ENCODE measurements around the gene VPS33A. TPM values are rescaled to one million over a fixed set of nuclear protein-coding genes. Genes with fewer than 3 reads are reported as not detected.
A peak's percentile ranks its signal among the peaks of the same experiment; 100 is the strongest.
"Not testable (repeated sequence)": the region's sequence is repeated elsewhere in the genome, so short reads cannot be mapped to it uniquely, and the experiment has no call there.

The VPS33A gene
- polyA plus RNA-seq, 4 donors: 15.9 to 22.4 (median 19.8) TPM

DNA sequence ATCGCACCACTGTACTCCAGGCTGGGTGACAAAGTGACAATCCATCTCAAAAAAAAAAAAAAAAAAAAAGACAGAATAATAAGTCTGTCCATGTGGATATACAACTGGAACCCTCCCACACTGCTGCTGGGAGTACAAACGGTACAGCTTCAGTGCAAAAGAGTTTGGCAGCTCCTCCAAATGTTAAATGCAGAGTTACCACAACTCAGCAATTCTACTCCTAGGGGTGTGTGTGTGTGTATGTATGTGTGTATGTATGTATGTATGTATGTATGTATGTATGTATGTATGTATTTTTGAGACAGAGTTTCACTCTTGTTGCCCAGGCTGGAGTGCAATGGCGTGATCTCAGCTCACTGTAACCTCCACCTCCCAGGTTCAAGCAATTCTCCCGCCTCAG, 7.4 kb downstream of the VPS33A start:
- DNase-seq (ENCODE audit: low read depth in 4 of 4, low spot score in 3 of 4): not testable (repeated sequence)

DNA sequence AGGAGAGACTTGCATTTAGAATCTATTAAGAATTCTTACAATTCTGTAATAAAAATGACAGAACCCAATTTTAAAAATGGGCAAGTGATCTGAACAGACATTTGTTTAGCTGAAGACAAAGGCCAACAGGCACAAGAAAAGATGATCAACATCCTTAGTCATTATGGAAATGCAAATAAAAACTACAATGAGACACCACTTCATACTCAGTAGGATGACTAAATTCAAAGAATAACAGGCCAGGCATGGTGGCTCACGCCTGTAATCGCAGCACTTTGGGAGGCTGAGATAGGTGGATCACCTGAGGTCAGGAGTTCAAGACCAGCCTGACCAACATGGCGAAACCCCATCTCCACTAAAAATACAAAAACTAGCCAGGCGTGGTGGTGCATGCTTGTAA, 7.8 kb downstream of the VPS33A start:
- not testable (repeated sequence) for DNase-seq (ENCODE audit: low read depth in 4 of 4, low spot score in 3 of 4)

DNA sequence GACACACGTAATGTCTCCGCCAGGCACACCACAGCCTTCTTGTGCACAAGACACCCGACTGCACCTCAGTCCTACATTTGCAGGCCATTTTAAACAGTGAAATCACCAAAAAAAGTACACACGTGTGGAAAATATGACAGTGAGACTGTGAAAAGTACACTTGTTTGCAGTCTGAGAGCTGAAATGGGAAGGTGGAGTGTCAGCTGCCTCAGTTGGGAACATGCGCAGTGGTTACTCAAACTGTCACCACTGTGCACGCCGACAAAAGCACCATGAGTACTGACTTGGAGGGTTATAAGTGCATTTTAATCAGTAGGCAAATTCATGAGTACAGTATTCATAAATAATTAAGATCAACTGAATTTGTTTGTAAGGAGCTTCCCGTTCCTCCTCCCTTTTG, 15.8 kb downstream of the VPS33A start:
- no peak for DNase-seq (ENCODE audit: low read depth in 4 of 4, low spot score in 3 of 4)

DNA sequence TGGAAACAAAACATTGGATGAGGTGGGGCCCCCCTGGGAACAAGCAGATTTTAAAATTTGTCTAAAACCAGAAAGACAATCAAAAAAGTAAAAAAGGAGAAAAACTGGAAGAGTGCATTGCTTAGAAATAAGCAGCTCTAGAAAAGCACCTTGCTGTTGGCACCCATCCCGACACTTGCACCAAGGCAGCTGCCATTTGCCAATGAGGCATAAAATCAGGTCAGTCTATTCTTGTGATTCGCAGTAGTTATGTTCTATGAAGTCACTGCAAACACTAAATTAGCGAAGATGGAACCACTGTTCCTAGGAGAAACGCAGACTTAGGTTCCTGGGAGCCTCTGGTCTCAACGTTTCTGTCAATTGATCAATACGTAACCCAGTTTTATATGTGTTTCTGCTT, 16.2 kb downstream of the VPS33A start:
- DNase-seq (ENCODE audit: low read depth in 4 of 4, low spot score in 3 of 4): no peak

DNA sequence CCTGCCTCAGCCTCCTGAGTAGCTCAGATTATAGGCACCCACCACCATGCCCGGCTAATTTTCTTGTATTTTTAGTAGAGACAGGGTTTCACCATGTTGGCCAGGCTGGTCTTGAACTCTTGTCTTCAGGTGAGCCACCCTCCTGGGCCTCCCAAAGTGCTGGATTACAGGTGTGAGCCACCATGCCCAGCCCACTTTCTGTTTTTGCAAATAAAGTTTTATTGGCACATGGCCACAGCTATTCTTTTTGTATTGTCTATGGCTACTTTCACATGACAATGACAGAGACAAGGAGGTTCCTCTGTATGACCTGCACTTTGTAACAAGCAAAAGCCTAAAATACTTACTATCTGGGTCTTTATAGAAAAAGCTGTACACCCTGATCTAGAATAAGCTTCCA, 20.7 kb downstream of the VPS33A start:
- DNase-seq (ENCODE audit: low read depth in 4 of 4, low spot score in 3 of 4): no peak

DNA sequence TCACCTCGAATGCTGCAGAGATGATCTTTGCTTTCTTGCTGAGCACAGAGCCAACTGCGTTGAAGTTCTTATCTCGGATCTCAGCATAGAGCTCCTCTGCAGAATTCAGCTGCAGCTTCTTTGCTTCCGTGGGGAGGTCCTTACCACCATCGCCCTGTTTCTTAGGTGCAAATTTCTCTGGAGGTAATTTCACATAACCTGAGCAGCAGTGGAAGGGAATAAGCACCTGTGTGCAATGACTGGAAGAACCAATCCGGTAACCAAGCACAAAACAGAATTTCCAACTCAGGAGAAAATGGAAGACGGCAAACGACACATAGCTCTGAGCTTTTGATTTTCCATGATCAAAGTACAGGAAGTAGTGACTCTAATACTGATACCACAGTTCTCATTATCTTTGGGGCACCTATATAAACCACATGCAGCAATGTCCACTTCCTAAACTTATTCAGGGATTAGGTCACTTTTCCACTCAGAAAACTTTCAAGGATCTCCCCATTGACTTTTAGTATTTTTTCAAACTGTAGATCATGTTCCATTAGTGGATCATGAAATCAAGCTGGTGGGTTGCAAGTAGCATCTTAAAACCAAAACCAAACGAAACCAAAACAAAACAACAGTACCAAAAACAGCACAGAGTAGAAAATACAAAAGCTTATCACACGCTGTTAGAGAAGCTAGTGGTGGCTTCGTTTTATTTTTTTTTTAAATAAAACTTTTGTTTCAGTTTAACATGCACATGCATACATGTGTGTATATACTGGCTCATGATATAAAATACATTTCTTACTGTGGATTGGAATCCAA, 21.5 kb downstream of the VPS33A start:
- DNase-seq (ENCODE audit: low read depth in 4 of 4, low spot score in 3 of 4): no peak

DNA sequence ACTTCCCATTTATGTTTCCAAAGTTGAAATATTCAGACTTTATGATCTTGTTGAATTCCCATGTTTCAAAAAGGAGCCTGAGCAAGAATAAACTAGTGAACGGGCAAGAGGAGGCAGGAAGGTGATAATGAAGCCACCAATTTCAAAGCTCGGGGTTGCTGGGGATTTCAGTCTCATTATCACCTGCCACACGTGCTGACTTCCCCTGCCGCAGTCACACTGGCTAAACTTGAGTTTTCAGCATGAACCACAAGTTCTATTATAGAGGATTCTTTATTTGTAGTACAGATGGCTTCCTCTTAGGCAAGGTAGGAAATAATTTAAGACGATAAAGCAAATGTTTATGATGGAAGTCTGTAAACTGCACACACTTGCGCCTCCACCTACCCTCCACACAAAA, 22.3 kb downstream of the VPS33A start:
- no peak for DNase-seq (ENCODE audit: low read depth in 4 of 4, low spot score in 3 of 4)

DNA sequence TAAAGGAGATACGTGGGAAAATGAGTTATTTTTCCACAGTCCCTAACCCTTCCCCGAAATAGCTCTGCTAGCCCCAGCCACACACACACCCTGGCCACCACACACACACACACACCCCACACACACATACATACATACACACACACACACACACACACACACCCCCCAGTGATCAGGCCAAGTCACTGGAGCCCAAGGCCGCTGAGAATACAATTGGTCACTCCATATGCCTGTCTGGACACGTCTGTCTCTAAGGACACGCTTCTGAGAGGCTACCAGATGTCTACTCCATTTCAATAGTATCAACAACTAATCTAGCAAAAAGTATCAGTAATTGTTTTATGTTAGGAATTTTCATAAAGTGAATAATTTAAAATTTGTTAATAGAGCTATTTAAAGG, 27.4 kb downstream of the VPS33A start:
- DNase-seq (ENCODE audit: low read depth in 4 of 4, low spot score in 3 of 4): no peak

DNA sequence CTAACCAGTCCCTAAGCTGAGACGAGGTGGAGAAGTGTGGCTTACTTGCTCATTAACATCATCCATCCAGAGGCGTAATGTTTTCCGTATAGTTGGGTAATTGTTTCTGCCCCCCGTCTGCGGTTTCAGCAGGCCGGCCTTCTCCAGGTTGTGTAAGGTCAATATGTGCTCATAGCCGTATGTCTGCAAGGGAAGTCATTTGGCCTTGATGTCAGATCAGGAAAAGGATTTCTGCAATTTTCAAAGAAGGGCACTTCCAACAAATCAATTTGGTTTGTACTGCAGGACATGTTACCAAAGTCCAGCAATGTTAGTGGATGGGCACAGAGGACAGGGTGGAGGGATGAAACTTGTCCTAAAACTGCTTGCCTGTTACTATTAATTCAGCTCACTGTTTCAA, 30.6 kb downstream of the VPS33A start:
- DNase-seq (ENCODE audit: low read depth in 4 of 4, low spot score in 3 of 4): no peak

DNA sequence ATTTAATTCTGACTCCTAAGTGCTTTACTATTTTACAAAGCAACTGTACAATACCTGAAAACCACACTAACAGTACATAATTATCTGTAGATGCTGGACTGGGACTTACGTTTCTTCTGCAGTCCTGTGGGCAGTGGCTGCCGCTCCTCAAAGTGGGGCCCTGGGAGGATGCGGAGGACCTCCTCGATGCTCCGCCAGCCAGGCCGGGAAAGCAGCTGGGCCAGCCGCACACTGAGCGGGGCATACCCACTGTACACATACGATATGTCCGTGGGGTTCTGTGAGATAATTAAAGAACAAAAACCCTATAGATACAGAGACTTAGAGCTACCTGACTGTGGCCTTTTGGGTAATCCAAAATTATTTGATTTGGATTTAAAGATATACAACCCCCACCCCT, 33.6 kb downstream of the VPS33A start:
- no peak for DNase-seq (ENCODE audit: low read depth in 4 of 4, low spot score in 3 of 4)

DNA sequence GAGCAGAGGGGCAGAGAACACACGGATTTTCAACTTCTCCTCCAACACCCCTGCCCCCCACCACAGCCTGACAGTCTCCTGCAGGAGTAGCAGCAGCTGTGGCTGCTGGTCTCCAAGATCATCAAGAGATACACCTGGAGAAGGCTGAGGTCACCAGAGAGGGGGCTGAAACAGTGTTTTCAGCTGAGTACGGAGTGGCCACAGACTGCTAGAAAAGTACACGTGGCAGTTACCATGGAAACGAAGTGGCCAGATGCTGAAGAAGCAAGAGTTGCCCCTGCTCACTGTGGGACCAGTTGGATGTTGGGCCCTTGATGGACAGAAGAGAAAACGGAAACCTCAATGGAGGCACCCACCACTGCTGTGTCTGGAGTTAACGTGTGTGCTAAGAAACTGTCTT, 35.5 kb downstream of the VPS33A start:
- no peak for DNase-seq (ENCODE audit: low read depth in 4 of 4, low spot score in 3 of 4)

DNA sequence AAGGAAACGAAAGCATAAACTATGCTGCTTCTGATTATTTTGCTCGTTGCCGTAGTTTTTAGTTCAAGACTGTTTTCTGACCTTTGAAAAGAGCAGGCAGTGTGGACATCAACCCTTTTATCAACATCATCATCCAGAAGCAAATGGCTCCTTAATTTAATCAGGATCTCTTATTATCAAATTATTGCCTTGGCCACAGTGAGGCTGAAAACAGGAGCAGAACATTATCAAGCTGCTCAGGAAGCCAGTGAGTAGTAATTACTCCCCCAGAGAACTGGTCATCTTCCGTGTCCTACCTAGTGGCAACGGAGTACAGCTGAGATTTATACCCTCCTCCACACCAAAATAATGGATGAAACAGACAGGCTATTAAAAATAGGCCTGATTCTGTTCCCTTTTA, 38.2 kb downstream of the VPS33A start:
- no peak for DNase-seq (ENCODE audit: low read depth in 4 of 4, low spot score in 3 of 4)

DNA sequence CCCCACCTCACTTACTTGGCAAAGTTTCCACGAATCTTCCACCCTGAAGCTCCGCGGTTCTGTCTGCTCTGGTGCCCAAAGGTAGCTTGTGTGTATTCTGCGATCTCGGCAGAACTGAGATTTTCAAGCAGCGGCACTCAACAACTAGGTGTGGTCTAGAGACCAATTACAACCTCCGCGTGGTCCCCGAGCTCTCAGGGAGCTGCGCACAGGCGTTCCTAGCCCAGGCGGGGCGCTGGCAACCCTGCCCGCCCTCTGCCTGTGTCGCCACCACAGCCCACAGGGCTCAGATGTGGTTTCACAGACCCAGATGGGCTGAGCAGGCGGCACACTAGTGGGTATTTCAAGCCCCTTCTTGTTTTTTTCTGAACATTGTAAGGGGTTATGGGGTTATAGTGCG, 39.0 kb downstream of the VPS33A start:
- DNase-seq (ENCODE audit: low read depth in 4 of 4, low spot score in 3 of 4): no peak

DNA sequence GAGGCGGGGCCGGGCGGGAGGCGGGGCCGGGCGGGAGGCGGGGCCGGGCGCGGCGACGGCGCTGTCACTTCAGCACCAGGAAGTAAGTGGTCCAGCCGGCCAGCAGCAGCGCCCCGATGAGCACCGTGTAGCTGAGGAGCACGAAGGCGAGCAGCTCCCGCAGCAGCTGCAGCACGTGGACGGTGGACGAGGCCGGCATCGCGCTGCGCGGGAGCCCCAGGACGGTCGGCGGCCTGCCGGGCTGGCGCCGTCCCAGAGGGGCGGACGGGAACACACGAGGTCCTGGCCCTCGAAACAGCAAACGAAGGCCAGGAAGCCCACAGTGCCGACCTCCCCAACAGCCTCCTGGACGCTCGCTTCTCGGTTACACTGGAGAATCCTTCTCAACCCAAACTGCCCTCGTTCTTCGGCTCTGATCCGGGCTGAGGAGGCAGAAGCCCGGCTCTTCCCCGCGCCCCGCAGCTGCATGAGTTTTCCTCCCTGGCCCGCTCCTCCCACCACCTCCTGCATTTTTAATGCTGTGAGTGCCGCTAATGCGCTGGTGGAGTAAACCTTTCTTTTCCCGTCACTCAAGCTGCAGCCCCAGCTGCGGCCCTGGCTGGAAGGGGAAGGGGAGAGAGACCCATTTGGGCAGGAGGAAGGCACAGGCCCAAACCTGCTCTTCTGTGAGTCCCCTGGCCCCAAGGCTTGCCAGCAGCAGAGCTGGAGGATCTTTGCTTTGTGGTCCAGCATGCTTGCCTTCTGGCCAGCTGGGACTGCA, 39.7 kb downstream of the VPS33A start:
- DNase-seq (ENCODE audit: low read depth in 4 of 4, low spot score in 3 of 4): no peak

DNA sequence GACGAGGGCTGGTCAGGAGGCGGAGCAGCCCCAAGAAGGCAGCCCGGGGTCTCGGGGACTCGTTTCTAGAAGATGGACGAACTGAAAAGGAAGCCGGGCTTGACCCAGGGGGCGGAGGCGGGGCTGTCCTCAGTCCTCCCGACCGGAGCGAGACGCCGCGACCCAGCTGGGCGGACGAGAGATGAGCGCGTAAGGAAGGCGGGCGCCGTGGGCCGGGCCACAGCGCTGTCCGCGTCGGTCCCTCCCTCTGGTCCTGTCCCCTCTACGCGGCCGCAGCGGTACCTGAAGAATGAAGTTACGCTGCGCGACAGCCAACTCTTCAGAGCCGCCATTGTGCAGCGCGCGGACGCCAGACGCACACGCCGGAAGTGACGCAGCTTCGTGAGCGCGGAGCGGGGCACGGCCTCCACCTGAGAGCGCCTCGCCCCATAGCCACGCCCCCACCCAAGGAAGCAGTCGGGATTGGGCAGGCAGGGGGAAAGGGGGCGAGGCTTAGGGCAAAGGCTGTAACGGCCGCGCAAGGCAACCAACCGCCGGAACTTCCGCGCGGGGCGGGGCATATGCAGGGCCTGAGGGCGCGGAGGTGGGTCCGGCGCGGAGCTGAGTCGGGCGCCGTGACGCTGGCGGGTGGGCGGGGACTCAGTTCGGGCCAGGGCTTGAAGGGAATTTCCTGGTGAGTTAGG, 40.5 kb downstream of the VPS33A start, which contains the start of gene DIABLO:
Gene DIABLO, minus strand, starts transcription at position 370 of the 683 bp plus-strand sequence. Its CDS starts 38 bp downstream, at position 332.
- peak; percentile 98 to 99 (median 99) for DNase-seq (ENCODE audit: low read depth in 4 of 4, low spot score in 3 of 4)

DNA sequence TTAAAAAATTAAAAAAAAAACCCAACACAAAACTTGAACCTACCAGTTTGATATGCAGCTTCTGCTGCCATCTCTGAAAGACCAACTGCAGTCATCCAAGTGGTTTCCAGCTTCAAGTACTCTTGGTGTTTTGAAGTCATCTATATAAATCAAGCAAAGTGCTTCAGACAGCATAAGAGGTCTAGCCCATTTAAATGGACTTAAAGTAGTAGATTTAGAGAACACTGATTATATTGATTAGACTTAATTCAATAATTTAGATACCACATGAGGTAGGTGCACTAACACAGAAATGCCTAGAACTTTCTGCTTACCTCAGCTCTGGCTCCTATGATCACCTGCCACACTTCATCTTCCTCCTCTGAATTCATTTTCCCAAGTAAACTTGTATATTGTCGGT, 49.8 kb downstream of the VPS33A start:
- no peak for DNase-seq (ENCODE audit: low read depth in 4 of 4, low spot score in 3 of 4)

DNA sequence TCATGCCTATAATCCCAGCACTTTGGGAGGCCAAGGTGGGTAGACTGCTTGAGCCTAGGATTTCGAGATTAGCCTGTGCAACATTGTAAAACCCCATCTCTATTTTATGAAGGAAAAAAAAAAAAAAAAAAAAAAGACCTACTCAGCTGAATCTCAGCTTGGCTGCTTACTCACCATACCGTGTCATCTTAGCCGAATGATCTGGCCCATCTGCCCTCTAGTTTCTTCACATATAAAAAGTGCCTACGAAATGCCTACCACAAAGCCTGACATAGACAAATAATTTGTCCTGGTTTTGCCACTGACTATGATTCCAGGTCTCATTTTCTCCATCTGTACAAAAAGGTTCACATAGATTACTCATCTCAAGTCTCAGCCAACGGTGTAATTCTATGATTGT, 50.5 kb downstream of the VPS33A start:
- no peak for DNase-seq (ENCODE audit: low read depth in 4 of 4, low spot score in 3 of 4)

DNA sequence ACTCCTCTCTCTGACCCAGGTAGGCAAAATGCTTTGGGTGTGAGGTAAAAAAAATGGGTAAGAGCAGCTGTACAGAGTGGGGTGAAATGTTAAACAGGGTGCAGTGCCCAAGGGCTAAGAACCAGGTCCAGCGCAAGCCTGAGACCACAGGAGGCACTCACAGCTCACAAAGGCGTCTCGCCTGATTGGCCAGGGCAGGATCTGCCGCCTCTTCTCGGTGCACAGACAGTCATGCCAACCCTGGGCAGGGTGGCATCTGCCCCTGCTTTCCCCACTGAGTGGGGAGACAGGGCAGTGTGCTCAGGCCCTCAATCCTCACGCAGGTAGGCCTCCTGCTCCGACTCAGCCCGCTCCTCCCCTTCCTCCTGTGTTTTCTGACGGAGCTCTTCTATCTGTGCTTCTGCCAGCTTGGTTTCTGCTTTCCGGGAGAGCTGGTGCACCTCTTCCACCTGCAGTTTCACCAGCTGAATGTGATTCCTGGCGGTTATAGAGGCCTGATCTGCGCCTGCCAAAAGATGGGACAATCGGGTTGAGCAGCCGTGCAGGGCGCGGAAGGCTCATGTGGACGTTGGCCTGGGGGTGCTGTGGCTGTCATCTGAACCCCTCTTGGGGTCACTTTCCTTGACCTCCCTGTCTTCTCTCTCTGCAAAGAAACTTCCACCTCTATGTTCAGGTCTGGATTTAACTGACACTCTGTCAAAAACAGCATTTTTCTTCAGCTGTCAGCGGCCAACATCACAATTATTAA, 58.0 kb downstream of the VPS33A start:
- DNase-seq (ENCODE audit: low read depth in 4 of 4, low spot score in 3 of 4): no peak

DNA sequence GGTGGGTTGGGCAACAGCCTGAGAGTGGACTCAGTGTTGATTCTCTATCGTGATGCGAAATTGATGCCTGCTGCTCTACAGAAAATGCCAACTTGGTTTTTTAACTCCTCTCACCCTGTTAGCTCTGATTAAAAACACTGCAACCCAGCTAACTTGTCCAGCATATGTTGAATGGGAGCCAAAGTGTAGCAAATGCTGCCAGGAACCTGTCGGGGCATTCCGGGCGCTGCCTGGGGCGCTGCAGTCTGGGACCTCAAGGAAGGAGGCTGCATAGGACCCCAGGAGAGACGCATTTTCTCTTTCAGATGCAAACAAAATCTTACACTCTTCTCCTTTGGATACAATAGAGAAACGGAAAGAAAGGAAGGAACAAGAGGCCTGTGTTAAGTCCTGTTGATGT, 58.9 kb downstream of the VPS33A start:
- no peak for DNase-seq (ENCODE audit: low read depth in 4 of 4, low spot score in 3 of 4)

DNA sequence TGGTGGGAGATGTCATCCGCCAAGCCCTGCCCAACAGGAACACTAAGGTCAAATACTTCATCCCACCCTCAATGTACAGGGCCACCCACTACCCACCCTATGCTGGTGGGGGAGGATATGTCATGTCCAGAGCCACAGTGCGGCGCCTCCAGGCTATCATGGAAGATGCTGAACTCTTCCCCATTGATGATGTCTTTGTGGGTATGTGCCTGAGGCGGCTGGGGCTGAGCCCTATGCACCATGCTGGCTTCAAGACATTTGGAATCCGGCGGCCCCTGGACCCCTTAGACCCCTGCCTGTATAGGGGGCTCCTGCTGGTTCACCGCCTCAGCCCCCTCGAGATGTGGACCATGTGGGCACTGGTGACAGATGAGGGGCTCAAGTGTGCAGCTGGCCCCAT, 59.3 kb downstream of the VPS33A start:
- DNase-seq (ENCODE audit: low read depth in 4 of 4, low spot score in 3 of 4): no peak
